GM12873 (cell line): Measurements from ENCODE around the gene RIT2.

Experiments
- CTCF ChIP-seq: IDR thresholded peaks from 2 replicates; pipeline ENCODE4 v1.5.1; 2012; ENCODE audit warnings: low read depth, mild to moderate bottlenecking, moderate library complexity, low read length, control low read depth; ENCODE audit not compliant: insufficient read depth; ENCODE audit errors: missing control alignments

RIT2 gene

GRCh38 chr18:43122955-43123354, 7.5 kb upstream of the RIT2 start:
- TF ChIP-seq CTCF: no peak

- no peak for TF ChIP-seq CTCF
These were observed 1.3 kb upstream of the RIT2 start for GRCh38 chr18:43116699-43117294.

GRCh38 chr18:43113220-43113895, 2.1 kb downstream of the RIT2 start:
- no peak for TF ChIP-seq CTCF

GRCh38 chr18:43108882-43109281, 6.6 kb downstream of the RIT2 start:
- TF ChIP-seq CTCF: no peak

- no peak for TF ChIP-seq CTCF
These were observed 7.0 kb downstream of the RIT2 start for GRCh38 chr18:43108469-43108868.

- no peak for TF ChIP-seq CTCF
These were observed 21.8 kb downstream of the RIT2 start for GRCh38 chr18:43093646-43094045.

- TF ChIP-seq CTCF: no peak
These were observed 22.9 kb downstream of the RIT2 start for GRCh38 chr18:43092539-43092938.
